CD4-positive, alpha-beta memory T cell (primary cell): ENCODE measurements around the gene KIAA0586. TPM values are rescaled to one million over a fixed set of nuclear protein-coding genes. Genes with fewer than 3 reads are reported as not detected.

Source experiments
- CTCF ChIA-PET: fragments of 350-600 bp; sonication (Branson Sonifier 250); formaldehyde crosslinking; loops from one replicate; lab custom pipeline; 2021; ENCODE audit warnings: inconsistent platforms; ENCODE audit not compliant: partially characterized antibody; lab: Charles Lee
- POLR2A ChIA-PET: fragments of 350-600 bp; sonication (Branson Sonifier 250); formaldehyde crosslinking; loops from one replicate; lab custom pipeline; 2021; ENCODE audit not compliant: partially characterized antibody; lab: Charles Lee
- DNase-seq, 5 donors: peaks; one replicate each; pipeline versions ENCODE4 v3.0.0 to v3.0.0-alpha.2; 2020 to 2022; ENCODE audit warnings: mixed read lengths in 1 of 5
- H3K27ac ChIP-seq: one replicate; pipeline ENCODE4 v1.7.0; 2013; ENCODE audit warnings: low read depth, low read length
- H3K27me3 ChIP-seq: 2 replicates; pipeline ENCODE4 v1.7.0; 2013; ENCODE audit warnings: mild to moderate bottlenecking, low read length, moderate library complexity; ENCODE audit not compliant: insufficient read depth
- H3K36me3 ChIP-seq: 2 replicates; pipeline ENCODE4 v1.7.0; 2013; ENCODE audit warnings: mild to moderate bottlenecking, low read length, moderate library complexity; ENCODE audit not compliant: insufficient read depth
- H3K4me1 ChIP-seq: 2 replicates; pipeline ENCODE4 v1.7.0; 2013; ENCODE audit warnings: mild to moderate bottlenecking, low read length, moderate library complexity; ENCODE audit not compliant: insufficient read depth
- H3K4me3 ChIP-seq, 2 donors: one replicate each; pipeline ENCODE4 v1.7.0; 2013; ENCODE audit warnings: low read length in 2 of 2, mild to moderate bottlenecking in 1 of 2
- H3K9me3 ChIP-seq, 2 donors: one replicate each; pipeline ENCODE4 v1.7.0; 2013; ENCODE audit warnings: low read length in 2 of 2, control low read depth in 1 of 2; ENCODE audit not compliant: control insufficient read depth in 1 of 2
- H3K27ac Mint-ChIP-seq, 7 donors: one replicate each; pipeline ENCODE4 v1.8.0; 2020 to 2021; ENCODE audit warnings: mixed read lengths in 7 of 7, mild to moderate bottlenecking in 6 of 7, inconsistent platforms in 3 of 7, moderate library complexity in 3 of 7
- H3K27me3 Mint-ChIP-seq, 2 donors: one replicate each; pipeline ENCODE4 v1.8.0; 2020 to 2021; ENCODE audit warnings: mixed read lengths in 2 of 2
- H3K36me3 Mint-ChIP-seq, 2 donors: one replicate each; pipeline ENCODE4 v1.8.0; 2020 to 2021; ENCODE audit warnings: mixed read lengths in 2 of 2, inconsistent platforms in 1 of 2, mild to moderate bottlenecking in 1 of 2
- H3K4me1 Mint-ChIP-seq, 4 donors: one replicate each; pipeline ENCODE4 v1.8.0; 2020 to 2021; ENCODE audit warnings: mixed read lengths in 4 of 4, mild to moderate bottlenecking in 1 of 4
- H3K4me3 Mint-ChIP-seq, 8 donors: one replicate each; pipeline ENCODE4 v1.8.0; 2020 to 2021; ENCODE audit warnings: mixed read lengths in 8 of 8, mild to moderate bottlenecking in 7 of 8, moderate library complexity in 6 of 8, inconsistent platforms in 3 of 8
- H3K9me3 Mint-ChIP-seq, 8 donors: one replicate each; pipeline ENCODE4 v1.8.0; 2020 to 2021; ENCODE audit warnings: mixed read lengths in 8 of 8, mild to moderate bottlenecking in 5 of 8, inconsistent platforms in 3 of 8, moderate library complexity in 1 of 8
- intact Hi-C: fragments of 100-400 bp; cut with micrococcal nuclease; formaldehyde crosslinking; loops from one replicate; pipeline ENCODE4 v1.15.1; 2023
- polyA plus RNA-seq, 2 donors: library from polyadenylated mRNA; unstranded; fragments of 300-500 nt; fragmentation: Illumina TruSeq; gene quantifications; one replicate each; pipeline ENCODE4 v1.2.3, GENCODE V29; 2021
- total RNA-seq, 2 experiments: library from RNA; stranded (reverse); gene quantifications; one replicate each; pipeline ENCODE4 v1.2.3, GENCODE V29; 2021

Gene KIAA0586
- total and polyA plus RNA-seq, 4 experiments from 2014 or later: 13.7 to 48.2 (median 34.0) TPM

DNA sequence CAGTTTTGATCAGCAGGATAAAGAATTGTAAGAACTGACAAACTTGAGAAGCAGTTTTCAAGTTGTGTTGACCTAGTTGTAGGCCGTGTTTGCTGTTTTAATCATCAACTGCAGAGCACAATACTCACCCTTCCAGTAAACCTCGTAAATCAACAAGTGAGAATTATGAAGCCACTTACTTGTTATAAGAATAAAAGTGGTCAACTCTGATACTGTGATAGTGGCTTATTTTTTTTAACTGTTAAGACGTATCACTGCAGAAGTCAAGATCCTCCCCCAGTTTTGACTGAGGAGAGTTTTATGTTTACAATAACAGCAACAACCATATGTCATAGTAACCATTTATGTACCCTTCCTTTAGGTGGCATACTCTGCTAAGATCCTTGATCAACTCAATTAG, 109.5 kb downstream of the KIAA0586 start:
- POLR2A ChIA-PET: no interaction called here
- Histone ChIP-seq H3K27ac (no peak overlapping the region), H3K4me3 (no peak overlapping the region), H3K27me3 (no peaks in the 10 kb centered on the region), H3K9me3 (no peaks in the 10 kb centered on the region), H3K36me3 (no peaks in the 10 kb centered on the region), H3K4me1 (no peaks in the 10 kb centered on the region)
- Mint-ChIP-seq H3K27me3 (no peaks in the 10 kb centered on the region), H3K4me3 (no peak overlapping the region), H3K9me3 (peaks cover 0 to 2% (median 0%) of the 10 kb centered on the region in 8 donors), H3K27ac (no peak overlapping the region), H3K4me1 (peaks cover 0 to 2% (median 0%) of the 10 kb centered on the region in 4 donors), H3K36me3 (peaks cover 9 to 24% of the 10 kb centered on the region in 2 donors)
- CTCF ChIA-PET: no interaction called here
- no peak for DNase-seq
- intact Hi-C loops: no loop called here

DNA sequence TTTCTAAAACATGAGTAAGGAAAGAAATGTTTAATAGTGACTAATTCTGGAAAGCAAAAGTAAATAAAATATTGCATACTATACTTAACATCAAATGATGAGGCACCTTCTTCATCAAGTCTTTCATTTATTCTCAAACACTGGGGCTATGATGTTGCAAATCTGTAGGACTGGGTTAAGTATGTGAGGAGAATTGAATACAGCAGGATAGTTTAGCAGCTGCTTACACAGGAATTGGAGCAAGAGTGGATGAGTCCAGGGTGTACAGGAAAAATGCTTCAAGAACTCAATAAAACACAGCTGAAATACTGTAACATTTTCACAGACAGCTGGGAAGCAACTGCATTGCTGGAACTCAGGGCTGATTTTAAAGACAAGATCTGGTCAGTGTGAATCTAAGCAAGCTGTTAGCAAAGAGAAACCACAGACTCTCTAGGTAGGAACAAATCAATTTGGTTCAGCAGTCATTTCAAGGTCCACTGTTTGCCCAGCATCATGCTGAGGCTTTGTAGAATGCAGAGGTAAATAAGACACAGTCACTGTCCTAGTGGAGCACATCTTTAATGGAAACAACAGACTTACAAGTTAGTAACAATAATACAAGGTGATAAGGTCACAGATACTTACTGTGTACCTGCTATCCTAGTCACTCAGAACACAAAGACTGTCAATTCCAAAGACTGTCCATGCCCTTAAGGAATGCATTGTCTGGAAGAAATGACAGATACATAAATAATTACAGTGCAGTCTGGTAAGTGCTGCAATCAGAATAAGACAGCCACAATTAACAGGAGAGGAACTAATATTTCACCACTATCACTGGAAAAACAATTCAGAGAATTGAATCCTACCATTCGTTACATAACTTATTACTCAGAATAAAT, 113.5 kb downstream of the KIAA0586 start:
- Histone ChIP-seq H3K27me3 (no peaks in the 10 kb centered on the region), H3K4me1 (no peaks in the 10 kb centered on the region), H3K4me3 (no peak overlapping the region), H3K9me3 (no peaks in the 10 kb centered on the region), H3K36me3 (no peaks in the 10 kb centered on the region), H3K27ac (no peak overlapping the region)
- DNase-seq: no peak
- ChIA-PET CTCF (no interaction called here), POLR2A (no interaction called here)
- no peak overlapping the region for H3K4me3 Mint-ChIP-seq
- H3K4me1 Mint-ChIP-seq: no peaks in the 10 kb centered on the region
- peak overlapping the region in 1 of 7 donors; percentile 9 for H3K27ac Mint-ChIP-seq
- intact Hi-C loops: no loop called here
- peaks cover 23 to 46% of the 10 kb centered on the region in 2 donors for H3K36me3 Mint-ChIP-seq
- H3K27me3 Mint-ChIP-seq: no peaks in the 10 kb centered on the region
- peaks cover 0 to 4% (median 0%) of the 10 kb centered on the region in 8 donors for H3K9me3 Mint-ChIP-seq

DNA sequence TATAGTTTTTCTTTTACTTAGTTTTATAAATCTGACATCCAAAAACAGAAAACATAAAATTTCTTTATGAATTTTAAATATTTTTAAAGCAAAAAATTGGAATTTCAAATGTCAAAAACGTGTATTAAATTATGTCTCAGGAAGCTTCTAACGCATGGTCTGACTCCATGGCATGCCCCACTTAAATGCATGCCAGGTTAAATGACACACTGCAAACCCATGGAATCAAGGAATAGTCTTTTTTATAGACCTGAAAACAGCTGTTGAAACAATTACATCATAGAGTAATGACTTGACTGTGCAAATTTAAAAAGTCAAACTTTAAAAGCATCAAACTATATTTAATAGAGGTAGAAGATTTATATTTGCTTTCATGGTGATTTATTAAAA, 114.1 kb downstream of the KIAA0586 start:
- Mint-ChIP-seq H3K4me1 (no peaks in the 10 kb centered on the region), H3K27me3 (no peaks in the 10 kb centered on the region), H3K27ac (no peak overlapping the region), H3K36me3 (peaks cover 23 to 41% of the 10 kb centered on the region in 2 donors), H3K4me3 (no peak overlapping the region), H3K9me3 (peaks cover 0 to 4% (median 0%) of the 10 kb centered on the region in 8 donors)
- no peak overlapping the region for H3K27ac ChIP-seq
- CTCF ChIA-PET: no interaction called here
- POLR2A ChIA-PET: no interaction called here
- H3K36me3 ChIP-seq: no peaks in the 10 kb centered on the region
- intact Hi-C loops: no loop called here
- no peak overlapping the region for H3K4me3 ChIP-seq
- no peaks in the 10 kb centered on the region for H3K9me3 ChIP-seq
- H3K4me1 ChIP-seq: no peaks in the 10 kb centered on the region
- DNase-seq: no peak
- H3K27me3 ChIP-seq: no peaks in the 10 kb centered on the region

DNA sequence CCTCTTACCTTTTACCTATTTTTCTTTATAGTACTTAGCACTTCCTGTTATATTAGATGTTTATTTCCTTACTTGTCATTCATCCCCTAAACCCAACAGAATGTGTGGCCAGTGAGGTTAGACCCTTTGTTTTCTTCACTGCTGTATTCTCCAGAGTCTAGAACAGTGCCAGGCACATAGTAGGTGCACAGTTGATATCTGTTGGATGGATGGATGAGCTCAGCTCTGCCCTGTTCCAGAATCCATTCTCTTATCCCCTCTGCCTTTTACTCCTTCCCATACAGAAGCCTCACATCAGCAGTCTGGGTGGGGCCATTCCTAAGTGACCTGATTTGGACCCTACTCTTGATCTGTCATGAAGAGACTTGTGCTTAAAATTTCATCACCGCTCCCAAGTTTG, 115.7 kb downstream of the KIAA0586 start:
- Mint-ChIP-seq H3K4me3 (no peak overlapping the region), H3K36me3 (peaks cover 18 to 35% of the 10 kb centered on the region in 2 donors), H3K27ac (peak overlapping the region in 2 of 7 donors; percentile 33 to 57), H3K9me3 (peaks cover 0 to 4% (median 0%) of the 10 kb centered on the region in 8 donors), H3K27me3 (no peaks in the 10 kb centered on the region), H3K4me1 (no peaks in the 10 kb centered on the region)
- no peaks in the 10 kb centered on the region for H3K36me3 ChIP-seq
- ChIA-PET CTCF (no interaction called here), POLR2A (no interaction called here)
- no peaks in the 10 kb centered on the region for H3K4me1 ChIP-seq
- intact Hi-C loops: no loop called here
- H3K9me3 ChIP-seq: no peaks in the 10 kb centered on the region
- no peak overlapping the region for H3K4me3 ChIP-seq
- H3K27me3 ChIP-seq: no peaks in the 10 kb centered on the region
- DNase-seq: no peak
- no peak overlapping the region for H3K27ac ChIP-seq

DNA sequence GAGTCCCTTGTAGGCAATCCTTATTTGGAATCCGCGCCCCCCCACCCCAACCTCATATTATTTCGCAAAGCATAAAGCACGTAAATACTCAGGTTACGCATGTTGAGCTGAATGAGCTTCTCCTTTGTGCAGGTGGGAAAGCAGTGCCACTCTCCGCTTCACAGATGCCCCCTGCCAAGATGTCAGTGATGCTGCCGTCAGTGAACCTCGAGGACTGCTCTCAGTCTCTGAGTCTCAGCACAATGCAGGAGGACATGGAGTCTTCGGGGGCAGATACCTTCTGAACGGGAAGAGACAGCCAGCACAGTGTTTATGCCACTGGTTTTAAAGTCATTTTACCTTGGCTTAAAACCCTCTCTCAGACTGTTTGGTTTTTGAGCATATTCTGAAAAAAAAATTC, 120.1 kb downstream of the KIAA0586 start:
- H3K9me3 Mint-ChIP-seq: peaks cover 0 to 4% (median 0%) of the 10 kb centered on the region in 8 donors
- Histone ChIP-seq H3K4me1 (no peaks in the 10 kb centered on the region), H3K36me3 (no peaks in the 10 kb centered on the region), H3K27ac (no peak overlapping the region), H3K9me3 (no peaks in the 10 kb centered on the region), H3K27me3 (no peaks in the 10 kb centered on the region), H3K4me3 (no peak overlapping the region)
- intact Hi-C loops: no loop called here
- CTCF ChIA-PET: interaction anchor here (0.7 kb wide), 1 partner anchor 82 kb away, joined by 3 read pairs; no protein-coding TSS in a partner anchor
- peaks cover 12 to 19% of the 10 kb centered on the region in 2 donors for H3K36me3 Mint-ChIP-seq
- no peak overlapping the region for H3K4me3 Mint-ChIP-seq
- POLR2A ChIA-PET: no interaction called here
- no peaks in the 10 kb centered on the region for H3K27me3 Mint-ChIP-seq
- DNase-seq: no peak
- no peak overlapping the region for H3K27ac Mint-ChIP-seq
- H3K4me1 Mint-ChIP-seq: no peaks in the 10 kb centered on the region

DNA sequence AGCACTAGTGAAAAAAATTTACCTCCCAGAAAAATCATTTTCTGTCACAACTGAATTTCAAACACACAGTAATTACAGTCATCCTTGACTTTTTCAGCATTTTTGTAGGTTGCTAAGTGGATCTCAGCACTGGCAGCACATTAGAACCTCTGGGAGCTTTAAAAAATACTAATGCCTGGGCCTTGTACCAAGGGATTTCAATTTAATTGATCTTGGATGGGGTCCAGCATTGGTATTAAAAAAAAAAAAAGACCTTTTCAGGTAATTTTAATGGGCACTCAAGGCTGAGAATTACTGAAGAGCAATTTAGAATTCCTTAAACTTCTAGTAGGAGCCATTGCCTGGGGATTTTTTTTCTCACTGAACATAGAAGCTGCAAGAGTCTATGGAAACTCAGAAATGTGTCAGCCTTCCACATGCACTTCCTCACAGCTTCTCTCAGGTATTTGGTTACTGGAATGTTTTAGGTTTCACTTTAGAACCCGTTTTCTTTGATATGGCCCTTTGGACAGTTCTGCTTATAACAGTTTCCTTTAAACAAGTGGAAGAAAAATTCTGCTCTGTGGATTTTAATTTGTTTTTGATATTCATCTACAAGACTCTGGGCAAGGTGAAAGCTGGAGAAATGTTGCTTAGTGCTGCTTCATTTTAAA, 121.7 kb downstream of the KIAA0586 start:
- Mint-ChIP-seq H3K27ac (peak overlapping the region in 1 of 7 donors; percentile 12), H3K4me1 (no peaks in the 10 kb centered on the region), H3K27me3 (no peaks in the 10 kb centered on the region), H3K9me3 (no peaks in the 10 kb centered on the region), H3K36me3 (peaks cover 1 to 7% of the 10 kb centered on the region in 2 donors), H3K4me3 (no peak overlapping the region)
- Histone ChIP-seq H3K27me3 (no peaks in the 10 kb centered on the region), H3K4me3 (no peak overlapping the region), H3K27ac (no peak overlapping the region), H3K4me1 (no peaks in the 10 kb centered on the region), H3K36me3 (no peaks in the 10 kb centered on the region), H3K9me3 (no peaks in the 10 kb centered on the region)
- intact Hi-C loops: no loop called here
- DNase-seq: no peak
- ChIA-PET POLR2A (no interaction called here), CTCF (no interaction called here)

DNA sequence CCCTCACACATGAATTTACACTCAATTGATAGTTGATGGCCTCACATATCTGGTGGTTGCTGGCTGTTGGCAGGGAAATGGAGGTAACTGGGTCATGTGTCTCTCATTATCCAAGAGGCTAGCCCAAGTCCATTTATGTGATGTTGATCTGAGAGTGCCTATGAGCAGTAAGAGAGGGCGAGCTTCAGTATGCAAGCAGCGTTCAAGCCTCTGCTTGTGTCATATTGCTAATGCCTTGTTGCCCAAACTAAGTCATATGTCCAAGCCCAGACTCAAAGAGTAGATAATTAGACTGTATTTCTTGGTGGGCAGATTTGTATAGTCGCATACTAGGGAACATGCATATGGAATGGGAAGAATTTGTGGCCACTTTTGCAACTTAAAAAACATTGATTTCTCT, 126.4 kb downstream of the KIAA0586 start:
- H3K4me1 Mint-ChIP-seq: no peaks in the 10 kb centered on the region
- ChIA-PET CTCF (no interaction called here), POLR2A (no interaction called here)
- Histone ChIP-seq H3K4me1 (no peaks in the 10 kb centered on the region), H3K9me3 (no peaks in the 10 kb centered on the region), H3K27ac (no peak overlapping the region), H3K36me3 (no peaks in the 10 kb centered on the region), H3K27me3 (no peaks in the 10 kb centered on the region), H3K4me3 (no peak overlapping the region)
- no peak for DNase-seq
- no peak overlapping the region for H3K27ac Mint-ChIP-seq
- no peak overlapping the region for H3K4me3 Mint-ChIP-seq
- intact Hi-C loops: no loop called here
- no peaks in the 10 kb centered on the region for H3K9me3 Mint-ChIP-seq
- no peaks in the 10 kb centered on the region for H3K27me3 Mint-ChIP-seq
- no peaks in the 10 kb centered on the region for H3K36me3 Mint-ChIP-seq
